GM21360 (cell line): ENCODE data around the gene ATP2B2.
A peak's percentile ranks its signal among the peaks of the same experiment; 100 is the strongest.

Source experiments
- ATAC-seq: cut with Tn5 transposase; IDR thresholded peaks from one replicate; pipeline ENCODE4 v1.9.1; 2021; ENCODE audit warnings: mild to moderate bottlenecking, moderate library complexity; ENCODE audit not compliant: unreplicated experiment

The ATP2B2 gene

GRCh38 chr3:10453431-10454163, 51.8 kb downstream of the ATP2B2 start:
- no peak for ATAC-seq

DNA sequence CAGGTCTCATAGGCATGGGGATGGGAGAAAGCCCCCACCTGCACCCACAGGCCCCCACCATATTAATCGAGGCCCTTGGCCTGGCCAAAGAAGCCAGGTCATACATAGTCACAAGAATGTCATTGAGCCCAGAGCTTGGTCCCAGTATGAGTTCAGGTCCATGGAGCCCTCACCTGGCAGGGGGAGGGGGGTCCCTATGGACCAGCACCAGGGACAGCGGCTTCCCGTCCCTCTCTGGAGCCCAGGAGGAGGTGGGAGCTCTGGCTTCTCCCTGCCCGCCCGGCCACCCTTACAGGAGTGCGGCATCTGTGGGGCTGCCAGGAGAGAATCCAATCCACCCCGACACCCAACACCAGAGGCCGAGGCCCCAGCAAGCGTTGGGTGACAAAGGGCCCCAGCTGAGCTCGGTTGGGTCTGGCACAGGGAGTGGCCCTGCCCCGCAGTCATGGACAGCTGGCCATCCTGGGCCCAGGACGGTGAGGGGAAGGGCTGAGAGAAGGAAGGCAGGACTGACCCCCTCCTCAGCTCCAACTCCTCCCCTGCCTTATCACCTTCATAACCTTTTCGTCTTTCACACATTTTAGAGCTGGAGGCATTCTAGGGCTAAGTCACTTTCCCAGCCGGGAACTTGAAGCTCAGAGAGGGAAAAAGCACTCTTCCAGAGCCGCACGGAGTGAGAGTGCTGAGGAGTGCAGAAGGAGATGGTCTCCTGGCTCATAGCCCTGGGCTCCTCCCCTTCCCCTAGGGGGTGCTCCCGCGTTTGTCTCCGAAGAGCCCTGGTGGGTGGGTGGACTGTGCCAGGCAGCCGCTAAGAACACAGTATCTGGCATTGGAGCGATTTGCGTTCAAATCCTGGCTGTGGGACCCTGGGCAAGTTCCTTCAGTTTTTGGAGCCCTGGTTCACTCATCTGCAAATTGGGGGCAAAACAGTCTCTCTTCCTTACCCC, 54.6 kb downstream of the ATP2B2 start:
- no peak for ATAC-seq

DNA sequence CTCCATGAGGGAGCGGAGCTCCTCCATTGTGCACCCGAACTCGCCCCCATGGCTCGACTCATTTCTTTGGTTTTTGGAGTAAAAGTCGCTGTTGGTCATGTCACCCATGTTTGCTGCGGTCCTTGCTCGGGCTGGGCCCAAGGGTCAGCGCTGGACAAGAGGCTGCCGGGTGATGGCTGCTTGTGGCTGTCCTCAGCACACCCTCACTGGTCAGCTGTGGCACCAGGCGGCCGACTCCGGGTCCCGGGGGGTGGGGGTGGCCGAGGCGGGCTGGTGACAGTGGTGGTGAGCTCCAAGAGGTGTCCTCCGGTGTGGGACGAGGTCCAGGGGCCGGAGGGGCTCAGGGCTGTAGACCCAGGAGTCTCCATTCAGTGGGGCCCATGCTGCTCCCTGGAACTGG, 56.0 kb downstream of the ATP2B2 start:
- no peak for ATAC-seq

GRCh38 chr3:10448544-10448943, 56.8 kb downstream of the ATP2B2 start:
- ATAC-seq: no peak

- ATAC-seq: no peak
Observed at GRCh38 chr3:10447527-10448260, 57.7 kb downstream of the ATP2B2 start.

GRCh38 chr3:10447110-10447509, 58.3 kb downstream of the ATP2B2 start:
- no peak for ATAC-seq

GRCh38 chr3:10445561-10446175, 59.7 kb downstream of the ATP2B2 start:
- no peak for ATAC-seq

- no peak for ATAC-seq
Observed at GRCh38 chr3:10444511-10444910, 60.9 kb downstream of the ATP2B2 start.

- ATAC-seq: no peak
Observed at GRCh38 chr3:10444110-10444429, 61.3 kb downstream of the ATP2B2 start.

DNA sequence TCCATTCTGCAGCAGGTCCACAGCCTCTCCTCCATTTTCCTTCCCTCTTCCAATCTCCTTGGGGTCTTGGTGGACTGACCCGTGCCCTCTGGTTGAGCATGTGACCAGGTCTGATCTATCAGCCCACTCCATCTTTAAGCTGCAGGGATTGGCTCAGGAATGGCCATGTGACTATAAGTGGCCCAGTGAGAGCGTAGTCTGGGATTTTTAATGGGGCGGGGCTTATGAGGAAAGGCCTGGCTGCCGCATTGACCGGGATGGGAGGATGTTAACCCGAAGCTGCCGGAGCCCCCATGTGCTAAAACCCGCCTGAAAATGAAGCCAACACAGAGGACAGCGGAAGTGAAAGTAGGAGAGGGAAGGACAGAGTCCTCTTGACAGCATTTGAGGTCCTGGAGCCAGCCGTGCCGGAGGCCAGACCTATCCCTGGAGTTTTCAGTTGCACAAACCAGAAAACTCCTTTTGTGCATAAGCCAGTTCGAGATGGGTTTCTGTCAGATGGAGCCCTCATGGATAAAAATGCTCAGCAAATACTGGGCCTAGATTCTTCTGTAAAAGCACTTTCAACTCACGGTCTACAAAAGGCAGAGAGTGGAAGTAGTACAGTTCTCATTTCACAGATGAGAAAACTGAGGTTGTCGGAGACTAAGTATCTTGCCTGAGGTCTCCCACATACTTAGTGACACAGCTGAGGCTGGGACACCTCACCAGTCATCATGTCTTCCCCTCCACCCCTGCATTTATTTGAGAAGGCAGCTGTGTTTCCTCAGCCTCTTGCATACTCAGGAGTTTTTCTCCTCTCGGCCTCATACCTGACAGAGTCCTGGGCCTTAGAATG, 61.9 kb downstream of the ATP2B2 start:
- no peak for ATAC-seq

- no peak for ATAC-seq
Observed at GRCh38 chr3:10442151-10442795, 63.1 kb downstream of the ATP2B2 start.

DNA sequence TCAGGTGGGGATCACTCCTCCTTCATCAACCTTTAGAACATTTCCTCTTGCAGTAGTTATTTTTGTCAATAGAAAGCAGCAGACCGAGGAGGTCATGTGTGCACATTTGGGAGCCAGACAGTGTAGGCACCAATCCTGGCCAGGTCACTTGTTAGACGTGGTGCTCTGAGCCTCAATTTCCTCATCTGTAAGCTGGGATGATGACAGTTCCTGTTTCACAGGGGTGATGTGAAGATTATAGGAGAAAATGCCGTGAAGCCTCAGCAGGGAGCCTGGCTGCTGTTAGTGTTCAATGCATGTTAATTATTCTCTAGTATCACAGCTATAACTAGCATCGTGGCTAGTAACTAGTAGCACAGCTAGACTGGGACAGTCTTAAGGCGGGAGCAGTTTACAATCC, 64.7 kb downstream of the ATP2B2 start:
- ATAC-seq: no peak

- ATAC-seq: no peak
Observed at GRCh38 chr3:10438902-10439610, 66.3 kb downstream of the ATP2B2 start.

- no peak for ATAC-seq
Observed at GRCh38 chr3:10437995-10438901, 67.1 kb downstream of the ATP2B2 start.

- ATAC-seq: peak; percentile 73
Observed at GRCh38 chr3:10437272-10437994, 68.0 kb downstream of the ATP2B2 start.

- ATAC-seq: no peak
Observed at GRCh38 chr3:10435850-10436249, 69.5 kb downstream of the ATP2B2 start.

- ATAC-seq: no peak
Observed at GRCh38 chr3:10434938-10435336, 70.4 kb downstream of the ATP2B2 start.
